Measurements from ENCODE around the gene C11orf91.

- TF ChIP-seq, protein P1, sequence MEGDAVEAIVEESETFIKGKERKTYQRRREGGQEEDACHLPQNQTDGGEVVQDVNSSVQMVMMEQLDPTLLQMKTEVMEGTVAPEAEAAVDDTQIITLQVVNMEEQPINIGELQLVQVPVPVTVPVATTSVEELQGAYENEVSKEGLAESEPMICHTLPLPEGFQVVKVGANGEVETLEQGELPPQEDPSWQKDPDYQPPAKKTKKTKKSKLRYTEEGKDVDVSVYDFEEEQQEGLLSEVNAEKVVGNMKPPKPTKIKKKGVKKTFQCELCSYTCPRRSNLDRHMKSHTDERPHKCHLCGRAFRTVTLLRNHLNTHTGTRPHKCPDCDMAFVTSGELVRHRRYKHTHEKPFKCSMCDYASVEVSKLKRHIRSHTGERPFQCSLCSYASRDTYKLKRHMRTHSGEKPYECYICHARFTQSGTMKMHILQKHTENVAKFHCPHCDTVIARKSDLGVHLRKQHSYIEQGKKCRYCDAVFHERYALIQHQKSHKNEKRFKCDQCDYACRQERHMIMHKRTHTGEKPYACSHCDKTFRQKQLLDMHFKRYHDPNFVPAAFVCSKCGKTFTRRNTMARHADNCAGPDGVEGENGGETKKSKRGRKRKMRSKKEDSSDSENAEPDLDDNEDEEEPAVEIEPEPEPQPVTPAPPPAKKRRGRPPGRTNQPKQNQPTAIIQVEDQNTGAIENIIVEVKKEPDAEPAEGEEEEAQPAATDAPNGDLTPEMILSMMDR (conservative IDR thresholded peaks at IDR 0.05; ENCODE audit: low read depth, low read length), result no peak
- no peak for TF ChIP-seq BHLHE40 (IDR thresholded peaks at IDR 0.05; ENCODE audit: low read depth, low read length)
- no peak for TF ChIP-seq SMC3 (IDR thresholded peaks at IDR 0.05; ENCODE audit: low read depth, low read length)
Measured at GRCh38 chr11:33736148-33736812, 35.7 kb upstream of the C11orf91 start, which contains the start of gene CD59.

Measured in IMR-90 (cell line).